GM06990 (cell line): ENCODE data around the gene USP20.
A peak's percentile ranks its signal among the peaks of the same experiment; 100 is the strongest.
"Not testable (repeated sequence)": the region's sequence is repeated elsewhere in the genome, so short reads cannot be mapped to it uniquely, and the experiment has no call there.

Experiments used
- DNase-seq: peaks from one replicate; pipeline ENCODE4 v3.0.0-alpha.2; 2011; ENCODE audit not compliant: insufficient read length; ENCODE audit errors: extremely low read depth
- H3K27me3 ChIP-seq: replicated peaks from 2 replicates; pipeline ENCODE4 v1.6.0; 2011; ENCODE audit warnings: low read length; ENCODE audit not compliant: control insufficient read depth, insufficient read depth
- H3K36me3 ChIP-seq: 2 replicates; pipeline ENCODE4 v1.5.1; 2011; ENCODE audit warnings: low read length; ENCODE audit not compliant: control insufficient read depth, insufficient read depth
- H3K4me3 ChIP-seq: replicated peaks from 2 replicates; pipeline ENCODE4 v1.5.1; 2011; ENCODE audit warnings: low read depth, mild to moderate bottlenecking, control low read depth, low read length
- CTCF ChIP-seq: IDR thresholded peaks from 2 replicates; pipeline ENCODE4 v1.5.1; 2011; ENCODE audit warnings: low read length, control low read depth, mild to moderate bottlenecking, inconsistent platforms; ENCODE audit not compliant: insufficient read depth, poor library complexity, severe bottlenecking

Gene USP20

GRCh38 chr9:129889941-129890717, 54.9 kb downstream of the USP20 start:
- TF ChIP-seq CTCF: no peak
- no peak overlapping the region for H3K4me3 ChIP-seq

GRCh38 chr9:129890718-129891299, 55.6 kb downstream of the USP20 start:
- H3K27me3 ChIP-seq, DNase-seq, H3K4me3 ChIP-seq: not testable (repeated sequence)
- peaks cover 16% of the 10 kb centered on the region for H3K36me3 ChIP-seq

More at GRCh38 chr9:129889941-129890717, 54.9 kb downstream of the USP20 start:
- no peaks in the 10 kb centered on the region for H3K27me3 ChIP-seq
- peaks cover 16% of the 10 kb centered on the region for H3K36me3 ChIP-seq
- DNase-seq: peak; percentile 59

- H3K36me3 ChIP-seq: peaks cover 21% of the 10 kb centered on the region
- H3K27me3 ChIP-seq: no peaks in the 10 kb centered on the region
- no peak overlapping the region for H3K4me3 ChIP-seq
- no peak for DNase-seq
- TF ChIP-seq CTCF: no peak
Measured at GRCh38 chr9:129891569-129891968, 56.3 kb downstream of the USP20 start.

- DNase-seq: no peak
- Histone ChIP-seq H3K27me3 (no peaks in the 10 kb centered on the region), H3K36me3 (peaks cover 34% of the 10 kb centered on the region), H3K4me3 (no peak overlapping the region)
- TF ChIP-seq CTCF: no peak
Measured at GRCh38 chr9:129894120-129894823, 59.0 kb downstream of the USP20 start.

GRCh38 chr9:129895376-129896268, 60.4 kb downstream of the USP20 start:
- H3K27me3 ChIP-seq: no peaks in the 10 kb centered on the region

More at GRCh38 chr9:129895376-129896268, 60.4 kb downstream of the USP20 start:
- no peak for TF ChIP-seq CTCF
- no peak overlapping the region for H3K4me3 ChIP-seq
- H3K36me3 ChIP-seq: peaks cover 32% of the 10 kb centered on the region
- no peak for DNase-seq
